ENCODE results near the gene MED27. TPM values are rescaled to one million over a fixed set of nuclear protein-coding genes. Genes with fewer than 3 reads are reported as not detected.

Gene MED27
- total and polyA plus RNA-seq, 9 of the 15 experiments (the other 6 are each of a cell fraction or from before 2014, with no cell fraction given), result 24.4 to 91.0 (median 36.1) TPM

DNA sequence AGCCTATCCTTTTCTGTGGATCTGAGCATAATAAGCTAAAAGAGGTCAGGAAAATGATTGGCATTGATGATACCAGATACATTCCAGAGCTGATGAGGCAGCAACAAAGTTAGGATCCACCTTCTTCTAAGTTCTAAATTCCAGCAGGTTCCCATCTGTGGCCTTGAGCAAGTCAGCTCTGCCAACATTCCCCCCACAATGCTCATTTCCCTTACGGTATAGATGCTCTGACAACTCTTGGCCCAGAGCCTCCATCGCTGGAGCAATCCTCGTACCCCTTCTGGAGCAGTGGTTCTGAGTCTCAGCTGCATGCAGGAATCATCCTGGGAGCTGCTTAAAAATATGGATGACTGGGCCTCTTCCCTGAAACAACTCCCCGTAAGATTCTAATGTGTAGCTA is 78.1 kb downstream of the MED27 start:
- WGBS (ENCODE audit: insufficient coverage, low coverage, missing lambda C conversion rate), result 96% methylated on average over 4 of the region's 4 CpGs
- Histone ChIP-seq H3K9me3 (replicated peaks; ENCODE audit: control insufficient read depth, insufficient read depth, low read depth, low read length) (no peaks in the 10 kb centered on the region), H4K20me1 (replicated peaks; ENCODE audit: control insufficient read depth, insufficient read depth, low read length) (no peaks in the 10 kb centered on the region; the same call in 1 of the 2 replicates), H3K9ac (ENCODE audit: insufficient read depth in 1 of 2, low read depth in 2 of 2, low read length in 2 of 2) (no peak overlapping the region), H3K27ac (ENCODE audit: extremely low read depth, low read depth, low read length) (no peak overlapping the region), H3K9me1 (ENCODE audit: control insufficient read depth, insufficient read depth, low read length) (no peaks in the 10 kb centered on the region), H3K4me3 (no peak overlapping the region), H3K36me3 (ENCODE audit: control insufficient read depth, insufficient read depth, low read length) (no peaks in the 10 kb centered on the region), H3K4me1 (replicated peaks in 1 of 2; ENCODE audit: control insufficient read depth in 2 of 2, insufficient read depth in 2 of 2, low read length in 2 of 2) (peaks cover 0 to 3% of the 10 kb centered on the region in 2 experiments; a peak in 1 of 5 replicates), H3K27me3 (ENCODE audit: control insufficient read depth in 2 of 2, insufficient read depth in 2 of 2, low read length in 2 of 2) (no peaks in the 10 kb centered on the region), H3K4me2 (ENCODE audit: insufficient read depth, low read length) (no peak overlapping the region), H3K79me2 (ENCODE audit: control insufficient read depth, insufficient read depth, low read length) (no peaks in the 10 kb centered on the region), H2AFZ (ENCODE audit: low read depth, low read length) (no peak overlapping the region)
- ChIA-PET CTCF (ENCODE audit: low intra/inter-chr PET ratio) (no interaction called here), POLR2A (interaction anchor here (0.6 to 1.1 kb wide), 2 partner anchors 10 to 19 kb away, joined by 3 to 4 read pairs; no protein-coding TSS in a partner anchor)
- in situ Hi-C loops (cut with MboI), result no loop called here
- intact Hi-C loops (cut with micrococcal nuclease), result no loop called here
- no peak for DNase-seq (ENCODE audit: extremely low read depth in 1 of 4, low spot score in 3 of 4)
- TF ChIP-seq HDAC1 (IDR thresholded peaks at IDR 0.05) (no peak), MED1 (CRISPR knock-in tag; IDR thresholded peaks at IDR 0.05; ENCODE audit: borderline replicate concordance) (no peak), PTBP1 (IDR thresholded peaks at IDR 0.05; ENCODE audit: low read depth, low read length) (no peak), NR2C1 (IDR thresholded peaks at IDR 0.05) (no peak), NR2C1 (tag; IDR thresholded peaks at IDR 0.05) (no peak), ZNF583 (CRISPR knock-in tag; IDR thresholded peaks at IDR 0.05) (no peak), MIER1 (IDR thresholded peaks at IDR 0.05; ENCODE audit: low read depth) (no peak), ZNF165 (CRISPR knock-in tag; IDR thresholded peaks at IDR 0.05; ENCODE audit: borderline replicate concordance) (no peak), EZH2 (IDR thresholded peaks at IDR 0.05; ENCODE audit: borderline replicate concordance, low read depth, low read length) (no peak), TAF15 (IDR thresholded peaks at IDR 0.05; ENCODE audit: low read depth, low read length) (no peak), ZFX (CRISPR knock-in tag; IDR thresholded peaks at IDR 0.05) (no peak), MCM2 (IDR thresholded peaks at IDR 0.05; ENCODE audit: low read depth) (no peak)
- TF ChIP-seq, protein P1, sequence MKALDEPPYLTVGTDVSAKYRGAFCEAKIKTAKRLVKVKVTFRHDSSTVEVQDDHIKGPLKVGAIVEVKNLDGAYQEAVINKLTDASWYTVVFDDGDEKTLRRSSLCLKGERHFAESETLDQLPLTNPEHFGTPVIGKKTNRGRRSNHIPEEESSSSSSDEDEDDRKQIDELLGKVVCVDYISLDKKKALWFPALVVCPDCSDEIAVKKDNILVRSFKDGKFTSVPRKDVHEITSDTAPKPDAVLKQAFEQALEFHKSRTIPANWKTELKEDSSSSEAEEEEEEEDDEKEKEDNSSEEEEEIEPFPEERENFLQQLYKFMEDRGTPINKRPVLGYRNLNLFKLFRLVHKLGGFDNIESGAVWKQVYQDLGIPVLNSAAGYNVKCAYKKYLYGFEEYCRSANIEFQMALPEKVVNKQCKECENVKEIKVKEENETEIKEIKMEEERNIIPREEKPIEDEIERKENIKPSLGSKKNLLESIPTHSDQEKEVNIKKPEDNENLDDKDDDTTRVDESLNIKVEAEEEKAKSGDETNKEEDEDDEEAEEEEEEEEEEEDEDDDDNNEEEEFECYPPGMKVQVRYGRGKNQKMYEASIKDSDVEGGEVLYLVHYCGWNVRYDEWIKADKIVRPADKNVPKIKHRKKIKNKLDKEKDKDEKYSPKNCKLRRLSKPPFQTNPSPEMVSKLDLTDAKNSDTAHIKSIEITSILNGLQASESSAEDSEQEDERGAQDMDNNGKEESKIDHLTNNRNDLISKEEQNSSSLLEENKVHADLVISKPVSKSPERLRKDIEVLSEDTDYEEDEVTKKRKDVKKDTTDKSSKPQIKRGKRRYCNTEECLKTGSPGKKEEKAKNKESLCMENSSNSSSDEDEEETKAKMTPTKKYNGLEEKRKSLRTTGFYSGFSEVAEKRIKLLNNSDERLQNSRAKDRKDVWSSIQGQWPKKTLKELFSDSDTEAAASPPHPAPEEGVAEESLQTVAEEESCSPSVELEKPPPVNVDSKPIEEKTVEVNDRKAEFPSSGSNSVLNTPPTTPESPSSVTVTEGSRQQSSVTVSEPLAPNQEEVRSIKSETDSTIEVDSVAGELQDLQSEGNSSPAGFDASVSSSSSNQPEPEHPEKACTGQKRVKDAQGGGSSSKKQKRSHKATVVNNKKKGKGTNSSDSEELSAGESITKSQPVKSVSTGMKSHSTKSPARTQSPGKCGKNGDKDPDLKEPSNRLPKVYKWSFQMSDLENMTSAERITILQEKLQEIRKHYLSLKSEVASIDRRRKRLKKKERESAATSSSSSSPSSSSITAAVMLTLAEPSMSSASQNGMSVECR (CRISPR knock-in tag; IDR thresholded peaks at IDR 0.05), result no peak
- TF ChIP-seq, protein P2, sequence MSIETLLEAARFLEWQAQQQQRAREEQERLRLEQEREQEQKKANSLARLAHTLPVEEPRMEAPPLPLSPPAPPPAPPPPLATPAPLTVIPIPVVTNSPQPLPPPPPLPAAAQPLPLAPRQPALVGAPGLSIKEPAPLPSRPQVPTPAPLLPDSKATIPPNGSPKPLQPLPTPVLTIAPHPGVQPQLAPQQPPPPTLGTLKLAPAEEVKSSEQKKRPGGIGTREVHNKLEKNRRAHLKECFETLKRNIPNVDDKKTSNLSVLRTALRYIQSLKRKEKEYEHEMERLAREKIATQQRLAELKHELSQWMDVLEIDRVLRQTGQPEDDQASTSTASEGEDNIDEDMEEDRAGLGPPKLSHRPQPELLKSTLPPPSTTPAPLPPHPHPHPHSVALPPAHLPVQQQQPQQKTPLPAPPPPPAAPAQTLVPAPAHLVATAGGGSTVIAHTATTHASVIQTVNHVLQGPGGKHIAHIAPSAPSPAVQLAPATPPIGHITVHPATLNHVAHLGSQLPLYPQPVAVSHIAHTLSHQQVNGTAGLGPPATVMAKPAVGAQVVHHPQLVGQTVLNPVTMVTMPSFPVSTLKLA (conservative IDR thresholded peaks at IDR 0.05), result no peak
- no peak for ATAC-seq
- no peak for FAIRE-seq
- BruUV-seq (replicated peaks), result no TSS peak

All from K562 (cell line).